ENCODE measurements around the gene DAAM2.

DNA sequence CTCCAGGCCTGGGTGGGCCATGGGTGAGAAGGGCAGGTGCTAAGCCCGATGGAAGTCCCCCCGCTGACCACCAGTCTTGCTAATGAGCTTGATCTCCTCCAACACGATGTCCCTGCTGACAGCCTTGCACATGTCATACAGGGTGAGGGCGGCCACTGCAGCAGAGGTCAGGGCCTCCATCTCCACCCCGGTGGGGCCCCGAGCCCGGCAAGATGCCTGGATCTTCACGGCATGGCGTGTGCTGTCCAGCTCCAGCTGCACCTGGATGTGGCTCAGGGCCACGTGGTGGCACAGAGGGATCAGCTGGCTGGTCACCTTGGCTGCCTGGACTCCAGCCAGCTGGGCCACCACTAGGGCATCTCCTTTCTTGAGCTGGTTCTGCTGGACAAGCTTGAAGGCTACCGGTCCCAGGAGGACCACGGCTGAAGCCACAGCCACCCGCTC lies 114.2 kb downstream of the DAAM2 start:
- TF ChIP-seq, protein P1, sequence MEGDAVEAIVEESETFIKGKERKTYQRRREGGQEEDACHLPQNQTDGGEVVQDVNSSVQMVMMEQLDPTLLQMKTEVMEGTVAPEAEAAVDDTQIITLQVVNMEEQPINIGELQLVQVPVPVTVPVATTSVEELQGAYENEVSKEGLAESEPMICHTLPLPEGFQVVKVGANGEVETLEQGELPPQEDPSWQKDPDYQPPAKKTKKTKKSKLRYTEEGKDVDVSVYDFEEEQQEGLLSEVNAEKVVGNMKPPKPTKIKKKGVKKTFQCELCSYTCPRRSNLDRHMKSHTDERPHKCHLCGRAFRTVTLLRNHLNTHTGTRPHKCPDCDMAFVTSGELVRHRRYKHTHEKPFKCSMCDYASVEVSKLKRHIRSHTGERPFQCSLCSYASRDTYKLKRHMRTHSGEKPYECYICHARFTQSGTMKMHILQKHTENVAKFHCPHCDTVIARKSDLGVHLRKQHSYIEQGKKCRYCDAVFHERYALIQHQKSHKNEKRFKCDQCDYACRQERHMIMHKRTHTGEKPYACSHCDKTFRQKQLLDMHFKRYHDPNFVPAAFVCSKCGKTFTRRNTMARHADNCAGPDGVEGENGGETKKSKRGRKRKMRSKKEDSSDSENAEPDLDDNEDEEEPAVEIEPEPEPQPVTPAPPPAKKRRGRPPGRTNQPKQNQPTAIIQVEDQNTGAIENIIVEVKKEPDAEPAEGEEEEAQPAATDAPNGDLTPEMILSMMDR (optimal IDR thresholded peaks at IDR 0.05 in 1 of 3, IDR thresholded peaks at IDR 0.05 in 1 of 3, conservative IDR thresholded peaks at IDR 0.05 in 1 of 3; ENCODE audit: extremely low read depth in 1 of 3, insufficient read depth in 2 of 3, low read length in 3 of 3): no peak
- TF ChIP-seq EZH2 (IDR thresholded peaks at IDR 0.05; ENCODE audit: low read length): no peak
